Adrenal gland (tissue), 12 donors: Measurements from ENCODE around the gene TRIM23. TPM values are rescaled to one million over a fixed set of nuclear protein-coding genes. Genes with fewer than 3 reads are reported as not detected.
"Not testable (repeated sequence)": the region's sequence is repeated elsewhere in the genome, so short reads cannot be mapped to it uniquely, and the experiment has no call there.

ENCODE experiments used
- DNase-seq, 7 donors: peaks; one replicate each; pipeline ENCODE4 v3.0.0-alpha.2; 2019 to 2020
- H3K27ac ChIP-seq, 5 donors: fragments of 200-600 bp; sonication (generic) in 4 of 5; 1 replicate in 3 of 5; 2 replicates in 2 of 5; pipeline versions ENCODE4 v1.5.1 to v1.8.0; 2016 to 2020; ENCODE audit warnings: mild to moderate bottlenecking in 1 of 5
- H3K27me3 ChIP-seq: fragments of 200-600 bp; 2 replicates; pipeline ENCODE4 v1.8.0; 2021
- H3K36me3 ChIP-seq, 2 donors: fragments of 200-600 bp; replicated peaks in 1 of 2; 1 replicate in 1 of 2; 2 replicates in 1 of 2; pipeline versions ENCODE4 v1.5.1 to v1.8.0; 2018 to 2022
- H3K4me1 ChIP-seq, 2 donors: fragments of 200-600 bp; replicated peaks in 1 of 2; 1 replicate in 1 of 2; 2 replicates in 1 of 2; pipeline versions ENCODE4 v1.5.1 to v1.8.0; 2018 to 2021
- H3K4me3 ChIP-seq, 4 donors: fragments of 200-600 bp; sonication (generic) in 3 of 4; one replicate each; pipeline ENCODE4 v1.5.1; 2016 to 2018
- H3K9me3 ChIP-seq, 3 donors: fragments of 200-600 bp; sonication (generic) in 1 of 3; replicated peaks in 1 of 3; 1 replicate in 2 of 3; 2 replicates in 1 of 3; pipeline versions ENCODE4 v1.5.1 to v1.8.0; 2016 to 2021
- CTCF ChIP-seq, 6 experiments: fragments of 450-650 bp in 4 of 6; fragments of 200-600 bp in 2 of 6; sonication (generic) in 1 of 6; IDR thresholded peaks; 1 replicate in 5 of 6; 2 replicates in 1 of 6; pipeline versions ENCODE4 v1.5.1 to v1.8.0; 2016 to 2021; ENCODE audit warnings: antibody characterized with exemption in 6 of 6, mild to moderate bottlenecking in 2 of 6, moderate library complexity in 1 of 6
- POLR2A ChIP-seq, 2 donors: fragments of 450-650 bp; IDR thresholded peaks; one replicate each; pipeline ENCODE4 v1.6.1; 2017; ENCODE audit warnings: antibody characterized with exemption in 2 of 2, mild to moderate bottlenecking in 2 of 2, moderate library complexity in 1 of 2
- WGBS, 4 donors: extraction: QIAGEN DNeasy Blood & Tissue Kit in 2 of 4; methylation state at CpG; one replicate each; pipeline versions ENCODE4 v1.1.5 to v1.1.7; 2013 to 2017; 5-methylcytosine and 5-hydroxymethylcytosine counted together
- intact Hi-C, 2 donors: fragments of 100-400 bp; cut with DNase I; formaldehyde crosslinking; loops; one replicate each; pipeline versions ENCODE4 v1.14.1 to v1.15.0; 2022 to 2023
- polyA plus RNA-seq, 3 donors: library from polyadenylated mRNA; stranded (reverse); fragments of 200-250 nt in 2 of 3; fragments of 350-450 nt in 1 of 3; fragmentation: Illumina TruSeq in 1 of 3; extraction: RNeasy Lipid Tissue Mini Kit (QIAGEN cat#74804) in 1 of 3; gene quantifications; one replicate each; pipeline ENCODE4 v1.2.3, GENCODE V29; 2013 to 2014
- total RNA-seq, 9 donors: library from RNA; depleted of rRNA in 4 of 9; stranded (reverse); fragments of >200 nt in 4 of 9; fragments of 120-200 nt in 1 of 9; fragmentation: NEBNext Ultra II Directional in 1 of 9; extraction: Animal tissue kit (Norgen Biotek cat#: 25700) in 1 of 9; gene quantifications; one replicate each; pipeline versions ENCODE4 v1.1.0 to v1.2.4, GENCODE V29; 2013 to 2023
- donor health status: healthy with polysubstance abuse.
- donor health status: Bipolar disorder and iron deficiency.
- donor health status: DM: yes; HTN: yes; CAD: no.
- donor health status: DM: no; HTN: no; CAD: no.
- donor health status: DM: no; HTN: no; CAD: no.
- donor health status: DM: yes; HTN: yes; CAD: no.

The TRIM23 gene
- total and polyA plus RNA-seq, 12 donors, result 4.2 to 32.2 (median 17.5) TPM

- Histone ChIP-seq H3K27ac (peak overlapping the region in 3 of 5 donors; percentile 75 to 90 (median 84)), H3K27me3 (no peaks in the 10 kb centered on the region), H3K36me3 (peaks cover 0 to 4% of the 10 kb centered on the region in 2 donors), H3K4me3 (peak overlapping the region; percentile 22 to 90 (median 56)), H3K9me3 (no peaks in the 10 kb centered on the region), H3K4me1 (peaks cover 14 to 42% of the 10 kb centered on the region in 2 donors)
- intact Hi-C loops, result no loop called here
- 3 to 7% (median 5%) methylated on average over 9 of the region's 9 CpGs for WGBS, 4 donors
- DNase-seq, result no peak
- TF ChIP-seq CTCF (IDR thresholded peaks at IDR 0.05) (no peak), POLR2A (IDR thresholded peaks at IDR 0.05) (no peak)
Observed at GRCh38 chr5:65623482-65623881, 651 bp downstream of the TRIM23 start.

GRCh38 chr5:65621961-65622360 is 2.2 kb downstream of the TRIM23 start:
- H3K4me1 ChIP-seq, result peaks cover 14 to 42% of the 10 kb centered on the region in 2 donors
- H3K9me3 ChIP-seq, DNase-seq, H3K27me3 ChIP-seq, H3K36me3 ChIP-seq, H3K4me3 ChIP-seq, H3K27ac ChIP-seq, intact Hi-C loops: not testable (repeated sequence)
- WGBS, 4 donors, result 81 to 97% (median 85%) methylated on average over 4 of the region's 4 CpGs

- H3K4me1 ChIP-seq, result peaks cover 9 to 32% of the 10 kb centered on the region in 2 donors
- no peaks in the 10 kb centered on the region for H3K27me3 ChIP-seq
- no peak overlapping the region for H3K4me3 ChIP-seq
- 92 to 95% (median 94%) methylated on average over 4 of the region's 4 CpGs for WGBS, 4 donors
- H3K36me3 ChIP-seq, result peaks cover 0 to 18% of the 10 kb centered on the region in 2 donors
- no peaks in the 10 kb centered on the region for H3K9me3 ChIP-seq
- H3K27ac ChIP-seq, result no peak overlapping the region
- TF ChIP-seq POLR2A (IDR thresholded peaks at IDR 0.05), result no peak
- no peak for TF ChIP-seq CTCF (IDR thresholded peaks at IDR 0.05)
- intact Hi-C loops, result no loop called here
- no peak for DNase-seq
Observed at GRCh38 chr5:65620021-65620420, 4.1 kb downstream of the TRIM23 start.

GRCh38 chr5:65612298-65612907 is 11.7 kb downstream of the TRIM23 start:
- TF ChIP-seq CTCF (IDR thresholded peaks at IDR 0.05), result no peak
- no peak for TF ChIP-seq POLR2A (IDR thresholded peaks at IDR 0.05)
- Histone ChIP-seq H3K27me3 (no peaks in the 10 kb centered on the region), H3K9me3 (no peaks in the 10 kb centered on the region), H3K4me3 (no peak overlapping the region), H3K27ac (no peak overlapping the region), H3K36me3 (peaks cover 0 to 59% of the 10 kb centered on the region in 2 donors), H3K4me1 (no peaks in the 10 kb centered on the region)
- DNase-seq, result no peak
- intact Hi-C loops, result no loop called here
- 85 to 94% (median 89%) methylated on average over 4 of the region's 4 CpGs for WGBS, 4 donors

GRCh38 chr5:65611524-65611923 is 12.6 kb downstream of the TRIM23 start:
- Histone ChIP-seq H3K36me3 (peaks cover 0 to 62% of the 10 kb centered on the region in 2 donors), H3K27me3 (no peaks in the 10 kb centered on the region), H3K4me3 (no peak overlapping the region), H3K9me3 (no peaks in the 10 kb centered on the region), H3K27ac (no peak overlapping the region), H3K4me1 (no peaks in the 10 kb centered on the region)
- intact Hi-C loops, result no loop called here
- TF ChIP-seq CTCF (IDR thresholded peaks at IDR 0.05) (no peak), POLR2A (IDR thresholded peaks at IDR 0.05) (no peak)
- no peak for DNase-seq
- 84 to 92% (median 89%) methylated on average over 3 of the region's 3 CpGs for WGBS, 4 donors

GRCh38 chr5:65601761-65602160 is 22.4 kb downstream of the TRIM23 start:
- H3K27ac ChIP-seq, DNase-seq, H3K4me1 ChIP-seq, intact Hi-C loops, H3K27me3 ChIP-seq, H3K9me3 ChIP-seq, H3K4me3 ChIP-seq: not testable (repeated sequence)
- 96 to 100% (median 98%) methylated on average over 1 of the region's 1 CpG for WGBS, 4 donors
- peaks cover 0 to 28% of the 10 kb centered on the region in 2 donors for H3K36me3 ChIP-seq
